GM08714 (cell line): Measurements from ENCODE around the gene RBFOX2.

Experiments used
- H3K4me3 ChIP-seq: fragments of 200-500 bp; sonication (Bioruptor generic); 2 replicates; pipeline ENCODE4 v1.5.1; 2014; ENCODE audit warnings: mild to moderate bottlenecking, low read length, inconsistent platforms
- ZNF274 ChIP-seq: IDR thresholded peaks from 2 replicates; pipeline ENCODE4 v1.6.1; 2012; ENCODE audit warnings: mild to moderate bottlenecking, low read depth, low read length

The RBFOX2 gene

DNA sequence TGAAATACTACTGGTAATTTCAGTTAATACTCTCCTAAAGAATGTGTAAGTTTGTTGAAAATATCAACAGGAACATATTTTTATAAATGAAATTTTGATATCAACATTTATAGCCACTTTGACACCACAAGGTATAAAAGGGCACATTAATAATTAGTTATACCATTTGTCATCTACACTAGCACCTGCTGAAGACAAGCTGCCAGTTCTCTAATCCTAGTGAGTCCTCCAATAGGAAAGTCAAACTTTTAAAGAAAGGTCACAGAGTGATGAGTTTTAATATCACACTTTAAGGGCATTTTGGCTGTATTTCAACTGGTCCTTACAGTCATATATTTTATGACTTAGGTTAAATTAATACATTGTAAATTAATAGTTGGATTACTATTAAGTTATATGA is 258.6 kb downstream of the RBFOX2 start:
- no peak overlapping the region for H3K4me3 ChIP-seq
- TF ChIP-seq ZNF274 = no peak

DNA sequence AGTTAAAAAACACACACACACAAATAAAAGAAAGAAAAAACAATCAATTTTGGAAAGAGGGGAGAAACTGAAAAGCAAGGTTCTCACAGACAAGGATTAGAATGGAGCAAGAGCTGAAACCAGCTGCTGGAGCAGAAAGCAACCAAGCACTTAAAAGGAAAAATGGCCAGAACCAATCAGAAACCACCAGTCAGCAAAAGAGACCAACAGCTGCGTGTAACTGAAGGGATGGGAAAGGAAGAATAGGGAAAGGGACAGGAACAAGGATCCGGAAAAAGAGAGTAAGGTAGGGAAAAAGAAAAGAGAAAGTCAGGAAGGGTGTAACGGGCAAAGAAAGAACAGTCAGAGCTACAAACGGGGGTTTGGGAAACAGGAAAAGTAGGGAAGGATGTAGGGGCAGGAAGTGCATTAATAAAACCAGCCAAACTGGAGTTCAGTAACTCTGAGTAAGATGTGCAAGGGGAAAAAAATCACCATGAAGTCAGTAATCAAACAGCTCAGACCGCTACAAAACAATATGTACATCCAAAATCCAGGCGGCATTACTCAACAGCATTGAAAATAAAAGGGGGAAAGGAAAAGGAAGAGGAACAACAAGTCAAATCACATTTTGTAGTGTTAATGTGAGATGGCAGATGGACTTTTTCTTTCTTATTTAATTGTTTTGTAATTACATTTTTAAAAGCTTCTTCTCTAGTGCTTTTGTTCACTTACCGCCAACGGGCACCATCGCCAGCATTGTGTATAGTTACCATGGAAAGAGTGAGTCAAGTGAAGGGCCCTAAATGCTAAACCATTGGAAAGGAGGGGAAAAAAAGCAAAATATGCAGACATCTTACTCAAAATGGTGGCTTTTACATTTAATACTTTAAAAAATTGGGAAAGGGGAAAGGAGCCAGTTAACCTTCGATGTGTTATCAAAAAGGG is 261.7 kb downstream of the RBFOX2 start:
- TF ChIP-seq ZNF274 = no peak
- no peak overlapping the region for H3K4me3 ChIP-seq

DNA sequence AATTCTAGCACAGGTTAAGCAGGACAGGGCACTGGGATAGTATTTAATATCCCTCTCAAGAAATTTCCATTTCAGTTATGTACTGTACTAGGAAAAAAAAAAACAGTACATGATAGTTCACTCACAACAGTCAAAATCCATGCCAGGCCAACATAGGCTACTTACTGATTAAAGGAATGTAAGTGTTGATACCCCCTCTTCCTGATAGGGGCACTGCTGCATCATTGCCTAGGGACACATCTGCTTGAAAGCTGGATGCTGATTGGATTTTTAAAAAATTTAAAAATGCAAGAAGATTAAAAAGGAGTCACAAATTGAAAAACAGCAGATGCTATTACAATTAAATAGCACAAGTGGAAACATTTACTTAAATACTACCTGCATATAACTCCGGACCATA is 267.6 kb downstream of the RBFOX2 start:
- TF ChIP-seq ZNF274 = no peak

DNA sequence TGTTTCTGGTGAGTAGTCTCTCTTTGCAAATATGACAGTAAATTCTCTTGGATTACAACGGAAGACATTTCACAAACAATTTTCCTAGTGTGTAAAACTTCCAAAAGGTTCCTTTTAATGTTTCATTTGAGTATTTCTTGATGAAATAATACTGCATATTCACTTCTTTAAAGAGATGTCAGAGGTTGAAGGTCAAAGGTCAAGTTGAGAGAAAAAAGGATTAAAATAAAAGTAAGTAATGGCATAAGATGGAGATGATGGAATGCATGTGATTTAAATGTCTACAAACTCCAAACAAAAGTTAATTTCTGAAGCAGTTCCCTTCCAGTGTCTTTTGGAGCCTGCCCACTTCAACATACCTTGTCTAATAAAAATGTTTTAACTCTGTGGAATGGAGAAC is 270.2 kb downstream of the RBFOX2 start:
- H3K4me3 ChIP-seq = no peak overlapping the region
- no peak for TF ChIP-seq ZNF274

More for the DNA sequence above, 267.6 kb downstream of the RBFOX2 start:
- H3K4me3 ChIP-seq = no peak overlapping the region

DNA sequence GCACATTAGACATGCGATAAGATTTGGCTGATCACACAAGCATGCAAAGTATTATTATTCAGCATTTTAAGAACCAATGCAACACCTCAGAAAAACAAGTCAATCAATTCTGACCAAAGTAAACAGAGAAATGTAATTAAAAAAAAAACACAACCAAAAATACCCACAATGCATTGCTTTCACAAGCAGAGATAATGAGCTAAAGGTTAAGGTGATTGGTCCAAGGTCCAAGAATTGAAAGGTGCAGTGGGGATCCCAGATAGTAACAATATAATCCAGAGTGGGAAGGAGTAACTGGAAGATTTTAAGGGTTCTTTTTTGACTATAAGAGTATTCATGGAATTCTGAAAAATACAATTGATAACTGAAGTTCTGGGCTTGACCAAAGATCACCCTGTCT is 271.9 kb downstream of the RBFOX2 start:
- H3K4me3 ChIP-seq = no peak overlapping the region
- TF ChIP-seq ZNF274 = no peak

DNA sequence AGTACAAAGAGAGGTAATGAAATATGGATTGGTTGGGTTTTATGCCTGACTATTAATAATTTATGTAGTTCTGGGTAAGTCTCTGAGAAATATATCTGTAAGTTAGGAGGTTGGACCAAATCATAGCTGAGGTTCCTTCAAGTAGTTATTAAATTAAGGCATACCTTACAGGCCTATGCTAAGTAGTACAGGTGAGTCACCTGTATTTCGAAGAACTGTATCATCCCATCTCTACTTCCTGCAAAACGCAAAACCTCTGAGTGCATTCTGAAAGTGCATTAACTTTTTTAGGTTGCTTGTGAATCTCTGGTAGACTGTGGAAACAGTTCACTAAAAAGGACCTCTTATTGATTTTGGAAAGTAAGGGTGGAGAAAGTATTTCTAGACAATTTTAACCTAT is 273.9 kb downstream of the RBFOX2 start:
- TF ChIP-seq ZNF274 = no peak
- no peak overlapping the region for H3K4me3 ChIP-seq

DNA sequence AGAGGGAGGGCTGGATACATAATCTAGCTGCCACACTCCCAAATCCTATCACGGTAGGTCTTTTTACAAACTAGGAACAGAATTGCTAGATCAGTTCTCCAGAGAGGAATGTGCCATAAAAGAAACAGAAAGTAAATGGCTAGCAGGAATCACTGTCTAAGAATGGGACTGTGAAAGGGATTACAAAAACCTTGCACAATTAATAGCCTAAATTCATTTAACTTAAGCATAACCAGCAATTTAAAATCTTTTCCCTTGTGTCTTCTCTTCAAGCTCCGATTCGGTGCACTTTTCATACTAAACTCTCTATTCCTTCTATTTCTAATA is 275.8 kb downstream of the RBFOX2 start:
- no peak overlapping the region for H3K4me3 ChIP-seq

DNA sequence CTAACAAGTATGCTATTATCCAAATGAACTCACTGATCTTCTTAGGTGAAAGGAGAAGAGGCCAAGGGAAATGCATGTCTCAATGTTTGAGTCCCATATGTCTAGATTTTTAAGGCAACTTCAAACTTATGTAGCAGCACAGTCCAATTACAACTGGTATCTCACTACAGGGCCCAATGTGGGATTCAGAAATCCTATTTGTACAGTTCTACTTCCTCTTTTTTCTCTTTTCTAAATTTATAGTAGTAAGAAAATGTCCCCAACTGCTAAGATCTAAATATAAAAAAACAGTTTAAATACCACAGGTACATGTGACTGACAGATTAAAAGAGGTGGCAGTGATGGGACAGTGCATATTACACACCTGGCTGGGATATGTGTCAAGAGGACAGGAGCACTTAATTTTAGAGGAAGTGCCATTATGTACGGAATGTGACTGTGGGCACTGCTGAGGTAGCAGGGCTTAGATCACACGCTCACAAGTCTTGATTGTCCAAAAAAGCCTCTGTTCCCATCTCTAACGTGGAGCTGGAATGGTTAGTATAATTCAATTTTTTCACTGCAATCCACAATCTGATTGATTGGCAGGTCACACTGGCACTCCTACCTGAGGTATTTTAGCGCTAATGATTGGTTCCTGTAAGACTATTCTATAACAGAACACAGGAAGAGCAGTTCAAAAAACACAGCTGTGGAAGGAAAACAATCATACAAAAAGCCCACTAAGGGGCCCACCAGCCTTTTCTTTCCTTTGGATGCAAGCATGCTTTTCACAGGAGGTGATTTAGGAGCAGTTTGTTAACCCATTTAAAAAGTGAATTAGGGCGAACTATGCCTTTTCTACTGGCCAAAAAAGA is 276.4 kb downstream of the RBFOX2 start:
- TF ChIP-seq ZNF274 = no peak
- no peak overlapping the region for H3K4me3 ChIP-seq

More for the DNA sequence above, 275.8 kb downstream of the RBFOX2 start:
- TF ChIP-seq ZNF274 = no peak

DNA sequence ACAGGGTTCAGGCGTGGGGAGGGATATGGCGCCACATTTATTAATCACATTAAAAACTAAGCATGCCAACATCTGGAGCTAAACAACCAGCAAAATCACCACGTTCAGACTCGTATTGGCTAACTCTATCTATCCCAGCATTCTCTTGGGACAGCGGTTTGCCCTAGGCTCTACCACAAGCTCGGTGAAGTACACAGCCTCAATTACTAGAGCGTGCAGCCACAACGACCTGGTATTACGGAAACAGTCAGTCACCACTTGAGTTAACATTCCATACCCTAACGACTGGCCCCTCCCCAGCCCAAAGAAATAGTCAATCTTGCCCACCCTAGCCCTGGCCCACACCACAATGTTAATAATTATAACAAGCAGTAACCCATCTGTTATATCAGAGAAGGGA is 278.8 kb downstream of the RBFOX2 start:
- H3K4me3 ChIP-seq = no peak overlapping the region
- TF ChIP-seq ZNF274 = no peak

DNA sequence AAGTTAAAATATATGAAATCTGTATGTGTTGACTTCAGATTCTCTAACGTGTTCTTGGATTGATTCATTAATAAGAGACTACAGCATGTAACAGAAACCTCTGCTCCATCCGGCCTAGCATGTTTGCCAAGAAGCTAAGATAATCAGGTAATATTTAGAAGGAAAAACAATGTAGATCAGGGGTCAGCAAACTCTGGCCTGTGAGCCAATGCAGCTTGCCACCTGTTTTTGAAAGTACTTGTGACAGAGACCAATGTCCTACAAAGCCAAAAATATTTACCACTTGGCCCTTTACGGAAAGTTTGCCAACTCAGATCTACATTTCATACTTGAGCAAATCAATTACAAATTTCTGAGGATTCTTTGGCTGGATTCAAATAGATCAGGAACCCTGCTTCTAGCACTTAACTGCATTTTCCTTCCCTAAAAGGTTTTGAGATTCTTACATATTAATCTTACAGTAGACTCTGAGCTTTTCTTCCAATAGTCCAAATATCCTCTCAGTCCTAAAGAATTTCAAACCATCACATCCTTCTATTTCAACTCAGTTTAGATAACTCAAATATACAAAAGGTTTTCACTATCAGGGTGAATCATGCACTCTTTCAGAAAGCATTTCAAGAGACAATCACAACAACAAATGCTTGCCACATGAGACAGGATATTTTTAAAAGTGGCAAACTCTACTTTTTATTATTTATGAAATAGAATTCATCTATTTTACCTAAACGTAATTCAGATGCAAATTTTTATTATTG is 281.5 kb downstream of the RBFOX2 start:
- TF ChIP-seq ZNF274 = no peak
- no peak overlapping the region for H3K4me3 ChIP-seq

DNA sequence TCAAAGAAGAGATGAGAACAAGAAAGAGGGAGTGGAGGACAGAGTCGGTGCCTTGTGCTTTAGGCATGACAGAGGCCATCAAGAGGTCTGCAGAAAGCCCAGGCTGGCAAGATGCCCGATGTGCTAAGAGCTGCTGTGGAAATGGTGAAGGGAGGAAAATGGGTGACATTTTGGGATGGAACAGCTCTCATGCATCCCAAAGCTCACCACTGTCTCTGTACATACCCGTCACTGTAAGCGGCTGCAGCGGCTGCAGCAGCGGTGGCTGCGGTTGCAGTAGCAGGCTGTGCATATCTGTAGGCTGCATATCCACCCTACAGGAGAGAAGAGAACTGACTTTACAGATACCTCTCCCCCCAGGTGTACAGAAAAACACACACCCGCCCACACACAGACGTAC is 282.4 kb downstream of the RBFOX2 start:
- no peak overlapping the region for H3K4me3 ChIP-seq
- no peak for TF ChIP-seq ZNF274

DNA sequence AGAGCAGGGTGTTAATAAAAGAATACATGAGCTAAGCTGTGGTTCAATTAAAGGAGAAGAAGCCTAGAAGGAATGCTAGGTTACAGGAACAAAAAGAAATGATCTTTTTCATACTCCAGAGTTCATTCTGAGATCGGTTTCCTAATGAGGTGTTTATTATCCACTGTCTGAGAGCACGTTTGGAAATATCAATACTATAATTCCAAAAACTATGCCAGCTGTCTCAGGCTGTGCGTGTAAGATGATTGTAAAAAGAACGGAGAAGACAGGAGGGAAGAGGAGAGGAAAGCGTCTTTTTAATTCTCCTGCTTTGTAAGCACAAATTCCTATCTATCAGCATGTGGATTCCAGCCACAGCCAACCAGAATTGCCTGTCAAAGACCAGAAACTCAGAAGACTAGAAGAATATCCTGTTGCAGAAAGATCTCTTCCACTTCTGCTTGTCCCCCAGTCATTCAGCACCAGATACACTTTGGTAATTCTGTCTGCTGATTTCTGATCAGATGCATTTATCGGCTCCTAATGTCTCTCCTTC is 285.2 kb downstream of the RBFOX2 start:
- TF ChIP-seq ZNF274 = no peak
- H3K4me3 ChIP-seq = no peak overlapping the region

DNA sequence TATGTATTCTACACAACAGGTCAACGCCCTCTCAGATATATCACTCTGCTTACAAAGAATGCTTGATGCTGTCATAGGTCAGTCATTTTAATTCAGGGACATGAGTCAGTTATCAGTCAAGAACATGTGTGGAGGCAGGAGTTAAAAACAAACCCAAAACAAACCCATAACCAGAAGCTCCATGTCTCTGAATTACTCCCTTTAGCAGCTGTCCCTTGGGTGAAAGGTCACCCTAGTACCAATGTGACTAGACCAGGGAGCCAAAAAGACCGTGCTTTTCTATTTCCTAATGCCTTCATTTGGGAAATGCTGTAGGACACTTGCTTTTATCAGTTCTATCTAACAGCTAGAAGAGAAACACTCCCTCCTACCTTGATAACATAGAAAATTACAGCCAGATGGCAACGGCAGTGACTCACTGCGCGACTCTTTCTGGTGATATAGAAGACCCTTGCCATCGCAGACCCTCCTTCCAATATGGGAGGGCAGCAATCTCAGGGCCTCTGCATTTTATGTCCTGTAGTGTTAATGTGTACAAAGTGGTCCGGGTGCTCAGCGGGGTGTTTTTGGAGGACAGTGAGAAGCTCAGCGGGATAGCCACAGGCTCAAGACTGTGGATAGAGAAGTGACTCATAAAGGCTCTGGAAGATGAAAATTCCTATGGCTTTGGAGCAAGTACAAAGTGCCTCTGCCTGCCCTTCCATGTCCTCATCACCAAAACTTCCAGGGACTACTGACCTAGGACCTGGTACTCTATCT is 286.1 kb downstream of the RBFOX2 start:
- H3K4me3 ChIP-seq = no peak overlapping the region
- no peak for TF ChIP-seq ZNF274
